ENCODE measurements around the gene PTPN1.
"Not testable (repeated sequence)": the region's sequence is repeated elsewhere in the genome, so short reads cannot be mapped to it uniquely, and the experiment has no call there.

PTPN1 gene

DNA sequence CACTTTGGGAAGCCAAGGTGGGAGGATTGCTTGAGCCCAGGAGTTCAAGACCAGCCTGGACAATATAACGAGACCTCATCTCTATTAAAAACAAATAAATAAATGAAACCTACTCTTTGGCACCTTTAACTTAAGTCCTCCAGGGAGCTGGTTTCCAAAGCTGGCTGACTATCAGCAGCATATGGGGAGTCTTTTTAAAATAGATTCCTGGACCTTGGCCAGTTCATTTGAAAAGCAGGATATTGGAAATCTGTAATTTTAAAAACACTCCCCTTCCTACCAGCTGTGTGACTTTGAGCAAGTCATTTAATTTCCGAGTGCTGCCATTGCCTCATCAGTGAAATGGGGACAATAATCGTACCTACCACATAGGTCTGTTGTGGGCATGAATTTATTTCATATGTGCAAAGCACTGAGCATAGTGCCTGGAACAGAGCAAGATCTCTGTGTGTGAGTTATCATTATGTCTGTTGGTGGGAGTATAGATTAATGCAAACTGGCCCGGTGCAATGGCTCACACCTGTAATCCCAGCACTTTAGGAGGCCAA lies 40.9 kb upstream of the PTPN1 start:
- TF ChIP-seq SPI1 (IDR thresholded peaks at IDR 0.05; ENCODE audit: low read depth, low read length) (no peak), POLR2A (IDR thresholded peaks at IDR 0.05; ENCODE audit: low read depth, low read length) (no peak), POLR2AphosphoS5 (IDR thresholded peaks at IDR 0.05; ENCODE audit: low read depth, low read length) (no peak), TAF1 (IDR thresholded peaks at IDR 0.05; ENCODE audit: low read depth, low read length) (no peak), POU2F2 (IDR thresholded peaks at IDR 0.05; ENCODE audit: low read depth, low read length) (no peak), PAX5 (IDR thresholded peaks at IDR 0.05; ENCODE audit: insufficient read depth, low read length, severe bottlenecking) (no peak)
- FAIRE-seq (no peak), DNase-seq (ENCODE audit: insufficient read length, low spot score) (no peak)

DNA sequence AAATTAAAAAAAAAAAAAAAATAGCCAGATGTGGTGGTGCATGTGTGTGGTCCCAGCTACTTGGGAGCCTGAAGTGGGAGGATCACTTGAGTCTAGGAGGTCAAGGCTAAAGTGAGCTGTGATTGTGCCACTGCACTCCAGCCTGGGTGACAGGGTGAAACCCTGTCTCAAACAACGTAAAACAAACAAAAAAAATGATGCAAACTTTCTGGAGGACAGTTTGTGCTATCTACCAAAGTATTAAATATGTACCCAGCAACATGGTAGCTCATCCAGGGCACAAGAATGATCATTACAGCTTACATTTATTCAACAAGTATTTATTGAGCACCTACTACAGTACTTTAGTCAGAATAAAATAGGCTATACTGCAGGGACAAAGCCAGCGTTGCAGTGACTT lies 40.4 kb upstream of the PTPN1 start:
- DNase-seq (ENCODE audit: insufficient read length, low spot score) (no peak), FAIRE-seq (no peak)
- TF ChIP-seq POU2F2 (IDR thresholded peaks at IDR 0.05; ENCODE audit: low read depth, low read length), result no peak
- TF ChIP-seq PAX5 (IDR thresholded peaks at IDR 0.05; ENCODE audit: insufficient read depth, low read length, severe bottlenecking), result no peak
- no peak for TF ChIP-seq SPI1 (IDR thresholded peaks at IDR 0.05; ENCODE audit: low read depth, low read length)
- TF ChIP-seq TAF1 (IDR thresholded peaks at IDR 0.05; ENCODE audit: low read depth, low read length), result no peak
- no peak for TF ChIP-seq POLR2A (IDR thresholded peaks at IDR 0.05; ENCODE audit: low read depth, low read length)
- TF ChIP-seq POLR2AphosphoS5 (IDR thresholded peaks at IDR 0.05; ENCODE audit: low read depth, low read length), result no peak

DNA sequence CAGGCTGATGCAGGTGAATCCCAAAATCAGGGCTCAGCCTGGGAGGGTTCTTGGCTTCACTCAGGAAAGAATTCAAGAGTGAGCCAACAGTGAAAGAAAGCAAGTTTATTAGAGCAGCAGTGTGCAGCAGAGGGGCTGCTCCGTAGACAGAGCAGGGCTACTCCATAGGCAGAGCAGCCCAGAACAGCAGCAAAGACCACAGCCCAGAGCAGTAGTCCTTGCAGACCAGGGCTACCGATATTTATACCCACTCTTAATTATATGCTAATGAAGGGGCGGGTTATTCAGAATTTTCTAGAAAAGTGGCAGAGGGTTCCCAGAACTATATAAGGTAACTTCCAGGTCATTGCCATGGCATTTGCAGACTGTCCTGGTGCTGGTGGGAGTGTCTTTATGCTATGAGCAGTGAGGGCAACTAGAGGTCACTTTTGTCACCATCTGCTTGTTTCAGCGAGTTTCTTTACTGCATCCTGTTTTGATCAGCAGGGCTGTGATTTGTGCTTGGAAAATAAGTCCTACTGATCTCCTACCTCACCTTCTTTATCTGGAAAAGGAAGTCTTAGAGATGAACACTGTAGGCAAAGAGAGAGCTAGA lies 39.8 kb upstream of the PTPN1 start:
- DNase-seq (ENCODE audit: insufficient read length, low spot score) (no peak), FAIRE-seq (no peak)
- no peak for TF ChIP-seq POU2F2 (IDR thresholded peaks at IDR 0.05; ENCODE audit: low read depth, low read length)

DNA sequence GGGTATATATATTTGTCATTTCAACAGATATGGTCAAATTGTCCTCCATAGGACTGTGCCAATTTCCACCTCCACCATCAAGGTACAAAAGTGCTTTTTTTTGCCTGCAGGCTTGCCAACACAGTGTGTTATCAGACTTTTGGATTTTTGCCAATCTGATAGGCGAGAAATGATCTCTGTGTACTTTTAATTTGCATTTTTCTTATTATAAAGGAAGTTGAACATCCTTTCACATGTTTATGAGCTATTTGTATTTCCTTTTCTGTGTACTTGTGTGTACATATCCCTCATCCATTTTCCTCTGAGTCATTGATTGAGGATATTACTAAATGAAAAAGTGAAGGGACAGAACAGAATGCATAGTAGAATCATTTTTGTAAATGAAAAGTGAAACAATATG lies 39.0 kb upstream of the PTPN1 start:
- TF ChIP-seq TAF1 (IDR thresholded peaks at IDR 0.05; ENCODE audit: low read depth, low read length), result no peak
- DNase-seq (ENCODE audit: insufficient read length, low spot score) (no peak), FAIRE-seq (no peak)

DNA sequence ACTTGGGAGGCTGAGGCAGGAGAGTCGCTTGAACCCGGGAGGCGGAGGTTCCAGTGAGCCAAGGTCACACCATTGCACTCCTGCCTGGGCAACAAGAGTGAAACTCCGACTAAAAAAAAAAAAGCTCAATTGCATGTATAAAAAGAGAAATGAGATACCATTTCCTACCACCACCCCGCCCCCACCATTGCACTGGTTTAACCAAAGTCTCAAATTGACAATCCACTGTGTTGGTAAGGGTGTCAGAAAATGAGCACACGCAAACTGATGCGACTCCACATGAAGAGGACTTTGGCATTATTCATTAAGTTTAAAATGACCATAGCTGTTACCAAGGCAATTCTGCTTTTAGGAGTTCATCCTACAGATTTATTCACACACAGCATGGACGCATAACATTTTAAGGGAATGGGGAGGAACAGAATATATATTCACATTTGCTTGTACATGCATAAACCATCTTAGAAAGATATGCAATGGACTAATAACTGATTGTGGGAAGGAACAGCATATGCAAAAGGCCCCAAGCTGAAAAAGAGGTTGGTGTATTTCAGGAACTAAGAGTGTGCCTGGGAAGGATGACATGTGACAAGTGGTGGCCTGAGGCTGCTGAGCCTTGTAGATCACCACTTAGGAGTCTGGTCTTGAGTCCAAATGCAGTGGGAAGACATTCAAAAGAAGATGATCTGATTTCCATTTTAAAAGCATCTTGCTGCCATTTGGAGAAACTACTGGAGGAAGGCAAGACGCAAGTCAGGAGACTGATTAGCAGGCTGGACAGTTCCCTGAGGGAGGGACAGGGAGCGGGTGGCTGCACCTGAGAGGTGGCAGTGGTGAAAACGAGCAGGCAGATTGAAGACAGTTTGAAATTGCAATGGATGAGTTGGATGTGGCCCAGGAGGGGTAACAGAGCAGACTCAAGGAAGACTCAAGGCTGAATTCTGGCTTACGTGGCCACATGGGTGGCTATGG lies 37.2 kb upstream of the PTPN1 start:
- DNase-seq (ENCODE audit: insufficient read length, low spot score) (no peak), FAIRE-seq (no peak)
- TF ChIP-seq POLR2AphosphoS5 (IDR thresholded peaks at IDR 0.05; ENCODE audit: low read depth, low read length), result no peak
- no peak for TF ChIP-seq TAF1 (IDR thresholded peaks at IDR 0.05; ENCODE audit: low read depth, low read length)
- TF ChIP-seq PAX5 (IDR thresholded peaks at IDR 0.05; ENCODE audit: insufficient read depth, low read length, severe bottlenecking), result no peak
- TF ChIP-seq POLR2A (IDR thresholded peaks at IDR 0.05; ENCODE audit: low read depth, low read length), result no peak
- TF ChIP-seq POU2F2 (IDR thresholded peaks at IDR 0.05; ENCODE audit: low read depth, low read length), result no peak
- no peak for TF ChIP-seq SPI1 (IDR thresholded peaks at IDR 0.05; ENCODE audit: low read depth, low read length)

DNA sequence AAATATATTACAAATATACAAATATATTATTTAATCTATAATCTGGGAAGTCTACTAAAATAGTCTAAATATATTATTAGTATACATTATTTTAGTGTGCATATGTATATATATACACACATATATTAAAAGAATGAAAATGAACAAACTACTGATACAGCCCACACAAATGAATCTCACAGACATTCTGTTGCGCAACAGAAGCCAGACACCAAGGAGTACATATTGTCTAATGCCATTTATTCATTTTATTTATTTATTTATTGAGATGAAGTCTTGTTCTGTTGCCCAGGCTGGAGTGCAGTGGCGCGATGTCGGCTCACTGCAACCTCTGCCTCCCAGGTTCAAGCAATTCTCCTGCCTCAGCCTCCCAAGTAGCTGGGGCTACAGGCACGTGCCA lies 35.8 kb upstream of the PTPN1 start:
- not testable (repeated sequence) for FAIRE-seq; DNase-seq (ENCODE audit: insufficient read length, low spot score)

DNA sequence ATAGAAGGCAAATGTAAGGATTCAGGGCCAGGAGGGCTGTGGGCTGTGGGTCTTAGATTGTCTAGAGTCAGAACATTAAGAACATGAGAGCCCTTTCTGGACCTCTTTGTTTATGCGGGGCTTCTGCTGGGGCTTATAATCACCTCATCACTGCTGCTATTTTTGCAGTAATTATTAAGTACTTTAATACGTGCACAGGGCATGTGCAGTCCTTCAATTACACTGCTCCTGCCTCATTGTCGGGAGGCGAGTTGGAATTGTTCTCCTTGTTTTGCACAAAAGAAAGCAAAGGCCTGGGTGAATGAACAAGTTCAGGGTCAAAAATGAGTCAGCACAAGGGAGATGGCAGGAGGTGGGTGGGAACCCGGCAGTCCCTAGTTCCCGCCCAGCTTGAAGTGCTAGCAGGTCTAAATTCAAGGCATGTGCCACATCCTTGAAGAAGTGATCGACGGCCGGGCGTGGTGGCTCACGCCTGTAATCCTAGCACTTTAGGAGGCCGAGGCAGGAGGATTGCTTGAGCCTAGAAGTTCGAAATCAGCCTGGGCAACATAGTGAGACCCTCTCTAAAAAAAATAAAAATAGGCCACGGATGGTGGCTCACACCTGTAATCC lies 34.4 kb upstream of the PTPN1 start:
- TF ChIP-seq TAF1 (IDR thresholded peaks at IDR 0.05; ENCODE audit: low read depth, low read length), result no peak
- TF ChIP-seq PAX5 (IDR thresholded peaks at IDR 0.05; ENCODE audit: insufficient read depth, low read length, severe bottlenecking), result no peak
- TF ChIP-seq SPI1 (IDR thresholded peaks at IDR 0.05; ENCODE audit: low read depth, low read length), result no peak
- no peak for TF ChIP-seq POU2F2 (IDR thresholded peaks at IDR 0.05; ENCODE audit: low read depth, low read length)
- TF ChIP-seq POLR2AphosphoS5 (IDR thresholded peaks at IDR 0.05; ENCODE audit: low read depth, low read length), result no peak
- no peak for TF ChIP-seq POLR2A (IDR thresholded peaks at IDR 0.05; ENCODE audit: low read depth, low read length)
- DNase-seq (ENCODE audit: insufficient read length, low spot score), result no peak
- no peak for FAIRE-seq

DNA sequence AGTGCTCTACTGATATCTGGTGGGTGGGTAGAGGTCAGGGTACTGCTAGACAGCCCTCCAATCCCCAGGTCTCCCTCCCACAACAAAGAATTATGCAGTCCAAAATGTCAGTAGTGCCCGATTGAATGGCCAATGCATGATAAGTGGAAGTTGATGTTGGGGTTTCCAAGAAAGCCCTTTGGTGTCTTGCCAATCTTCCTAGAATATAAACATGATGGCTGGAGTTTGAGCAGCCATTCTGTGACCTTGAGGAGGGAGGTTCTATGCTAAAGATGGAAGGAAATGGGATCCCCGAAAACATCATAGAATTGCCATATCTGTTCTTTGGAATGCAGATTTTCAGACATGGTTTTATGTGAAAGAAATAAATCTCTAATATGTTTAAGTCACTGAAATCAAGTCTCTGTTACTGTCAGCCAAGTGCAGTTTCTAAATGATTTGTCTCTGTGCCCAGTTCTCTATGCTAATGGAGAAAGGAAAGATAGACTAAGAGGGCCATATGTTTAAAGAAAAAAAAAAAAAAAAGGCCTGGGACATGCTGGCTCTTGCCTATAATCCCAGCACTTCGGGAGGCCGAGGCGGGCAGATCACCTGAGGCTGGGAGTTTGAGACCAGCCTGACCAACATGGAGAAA lies 32.8 kb upstream of the PTPN1 start:
- DNase-seq (ENCODE audit: insufficient read length, low spot score), result no peak
- no peak for FAIRE-seq

DNA sequence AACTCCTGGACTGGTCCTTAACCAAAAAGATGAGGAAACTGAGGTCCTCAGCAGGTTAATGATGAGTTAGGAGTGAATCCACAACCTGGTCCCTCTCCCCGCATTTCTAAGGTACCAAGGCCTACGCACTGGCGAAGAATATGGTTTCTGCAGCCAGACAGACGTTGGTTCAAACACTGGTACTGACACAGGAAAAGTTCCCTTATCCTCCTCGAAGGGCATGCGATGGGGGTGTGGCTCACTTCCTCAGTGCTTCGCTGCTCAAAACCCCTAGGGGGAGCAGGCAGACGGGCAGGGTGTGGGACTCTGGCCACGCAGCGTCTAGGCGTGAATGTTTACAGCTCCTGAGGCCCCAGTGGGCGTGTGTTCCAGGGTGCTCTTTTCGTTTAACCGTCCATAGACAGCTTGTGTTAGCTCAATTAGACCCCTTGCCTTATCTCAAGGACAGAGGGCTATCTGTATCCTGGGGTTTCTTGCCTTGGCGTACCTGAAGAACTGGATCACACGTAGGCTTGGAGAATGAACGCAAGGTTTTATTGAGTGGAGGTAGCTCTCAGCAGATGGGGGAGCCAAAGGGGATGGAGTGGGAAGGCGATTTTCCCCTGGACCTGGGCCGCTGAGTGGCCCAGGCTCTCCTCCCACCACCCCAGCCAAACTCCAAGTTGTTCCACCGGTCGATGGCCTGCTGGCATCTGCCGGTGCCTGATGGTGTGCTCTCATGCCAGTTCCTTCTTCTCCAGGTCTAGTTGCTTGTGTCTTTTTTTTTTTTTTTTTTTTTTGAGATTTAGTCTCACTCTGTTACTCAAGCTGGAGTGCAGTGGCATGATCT lies 31.8 kb upstream of the PTPN1 start:
- TF ChIP-seq POLR2A (IDR thresholded peaks at IDR 0.05; ENCODE audit: low read depth, low read length) (no peak), SPI1 (IDR thresholded peaks at IDR 0.05; ENCODE audit: low read depth, low read length) (peak; percentile 71)
- DNase-seq (ENCODE audit: insufficient read length, low spot score) (peak; percentile 37), FAIRE-seq (peak; percentile 13)

More for the DNA sequence above, 32.8 kb upstream of the PTPN1 start:
- TF ChIP-seq POU2F2 (IDR thresholded peaks at IDR 0.05; ENCODE audit: low read depth, low read length), result no peak
- TF ChIP-seq PAX5 (IDR thresholded peaks at IDR 0.05; ENCODE audit: insufficient read depth, low read length, severe bottlenecking), result no peak
- no peak for TF ChIP-seq TAF1 (IDR thresholded peaks at IDR 0.05; ENCODE audit: low read depth, low read length)
- no peak for TF ChIP-seq POLR2A (IDR thresholded peaks at IDR 0.05; ENCODE audit: low read depth, low read length)
- no peak for TF ChIP-seq POLR2AphosphoS5 (IDR thresholded peaks at IDR 0.05; ENCODE audit: low read depth, low read length)
- TF ChIP-seq SPI1 (IDR thresholded peaks at IDR 0.05; ENCODE audit: low read depth, low read length), result no peak
